Thoracic aorta (tissue), 2 donors: ENCODE results near the gene IQCE. TPM values are rescaled to one million over a fixed set of nuclear protein-coding genes. Genes with fewer than 3 reads are reported as not detected.

Experiments used
- ATAC-seq: fragments of 150-250 bp; one replicate; pipeline ENCODE4 v1.8.0; 2017; ENCODE audit warnings: low read depth; ENCODE audit not compliant: insufficient number of reproducible peaks, low FRiP score
- DNase-seq: peaks from one replicate; pipeline ENCODE4 v3.0.0-alpha.2; 2020; ENCODE audit warnings: low spot score
- H3K27ac ChIP-seq, 2 donors: fragments of 200-600 bp; sonication (generic); 1 replicate in 1 of 2; 2 replicates in 1 of 2; pipeline ENCODE4 v1.5.1; 2016; ENCODE audit warnings: mild to moderate bottlenecking in 2 of 2, moderate library complexity in 2 of 2
- H3K27me3 ChIP-seq: fragments of 200-600 bp; sonication (generic); replicated peaks from 2 replicates; pipeline ENCODE4 v1.6.0; 2016; ENCODE audit warnings: mild to moderate bottlenecking; ENCODE audit not compliant: insufficient read depth
- H3K36me3 ChIP-seq: fragments of 200-600 bp; sonication (generic); one replicate; pipeline ENCODE4 v1.5.1; 2016
- H3K4me1 ChIP-seq, 2 donors: fragments of 200-600 bp; sonication (generic); 1 replicate in 1 of 2; 2 replicates in 1 of 2; pipeline versions ENCODE4 v1.5.1 to v1.6.0; 2016; ENCODE audit warnings: low read depth in 2 of 2, mild to moderate bottlenecking in 1 of 2; ENCODE audit not compliant: control insufficient read depth in 1 of 2
- H3K4me3 ChIP-seq: fragments of 200-600 bp; sonication (generic); 2 replicates; pipeline ENCODE4 v1.5.1; 2016; ENCODE audit warnings: mild to moderate bottlenecking
- H3K9me3 ChIP-seq: fragments of 200-600 bp; sonication (generic); 2 replicates; pipeline ENCODE4 v1.5.1; 2016
- CTCF ChIP-seq: fragments of 200-600 bp; sonication (generic); IDR thresholded peaks from one replicate; pipeline ENCODE4 v1.5.1; 2019; ENCODE audit warnings: antibody characterized with exemption
- total RNA-seq, 2 donors: library from RNA; depleted of rRNA; stranded (reverse); fragments of >200 nt; gene quantifications; one replicate each; pipeline versions ENCODE4 v1.1.0 to v1.2.3, GENCODE V29; 2016

IQCE gene
- total RNA-seq, 2 donors from 2014 or later = 10.6 to 40.1 TPM

DNA sequence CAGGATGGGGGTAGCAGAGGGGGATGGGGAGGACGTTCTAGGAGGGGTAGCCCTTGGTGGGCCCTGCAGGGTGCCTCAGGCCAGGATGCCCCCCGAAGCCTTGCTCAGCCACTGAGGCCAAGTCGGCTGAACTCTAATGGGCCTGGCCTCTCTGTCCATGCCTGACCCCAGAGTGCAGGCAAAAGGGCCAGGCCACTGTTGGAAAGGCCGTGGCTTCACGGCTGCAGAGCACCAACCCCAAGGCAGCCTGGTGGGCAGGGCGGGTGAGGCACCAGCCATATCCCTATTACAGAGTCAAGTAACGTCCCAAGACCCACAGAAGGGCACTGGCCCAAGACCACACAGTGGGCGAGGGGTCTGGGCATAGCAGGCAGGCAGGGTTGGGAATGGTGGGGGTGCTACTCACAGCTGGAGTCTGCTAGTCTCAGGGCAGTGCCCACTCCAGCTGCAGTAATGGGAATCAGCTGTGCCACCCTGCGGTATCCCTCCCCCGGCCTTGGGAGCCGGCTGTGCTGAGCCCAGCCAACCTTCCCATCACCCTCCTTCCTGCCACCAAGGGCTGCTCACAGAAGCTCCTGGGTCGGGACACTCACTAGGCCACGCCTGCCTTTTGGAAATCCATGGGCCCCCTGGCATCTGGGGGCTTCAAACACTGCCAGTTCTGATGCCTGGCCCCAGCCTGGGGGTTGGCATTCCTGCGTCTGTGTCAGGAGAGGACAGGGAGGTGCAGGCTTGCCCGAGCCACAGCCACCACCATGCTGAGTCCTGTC lies 43.2 kb upstream of the IQCE start:
- no peak overlapping the region for H3K27ac ChIP-seq
- H3K27me3 ChIP-seq = no peaks in the 10 kb centered on the region
- H3K36me3 ChIP-seq = no peaks in the 10 kb centered on the region
- DNase-seq (no peak), ATAC-seq (no peak)
- no peaks in the 10 kb centered on the region for H3K9me3 ChIP-seq
- H3K4me3 ChIP-seq = no peak overlapping the region
- no peak for TF ChIP-seq CTCF
- H3K4me1 ChIP-seq = peaks cover 5 to 13% of the 10 kb centered on the region in 2 donors

- H3K27ac ChIP-seq = no peak overlapping the region
- no peaks in the 10 kb centered on the region for H3K27me3 ChIP-seq
- no peaks in the 10 kb centered on the region for H3K36me3 ChIP-seq
- peaks cover 5 to 14% of the 10 kb centered on the region in 2 donors for H3K4me1 ChIP-seq
- no peaks in the 10 kb centered on the region for H3K9me3 ChIP-seq
- DNase-seq (no peak), ATAC-seq (no peak)
- TF ChIP-seq CTCF = no peak
- no peak overlapping the region for H3K4me3 ChIP-seq
These were observed 42.6 kb upstream of the IQCE start for GRCh38 chr7:2516194-2516555.

- H3K27me3 ChIP-seq = no peaks in the 10 kb centered on the region
- H3K4me3 ChIP-seq = no peak overlapping the region
- DNase-seq (no peak), ATAC-seq (no peak)
- no peak overlapping the region for H3K27ac ChIP-seq
- no peaks in the 10 kb centered on the region for H3K9me3 ChIP-seq
- TF ChIP-seq CTCF = no peak
- H3K4me1 ChIP-seq = peaks cover 1 to 14% of the 10 kb centered on the region in 2 donors
- H3K36me3 ChIP-seq = no peaks in the 10 kb centered on the region
These were observed 41.8 kb upstream of the IQCE start for GRCh38 chr7:2517026-2517425.

- TF ChIP-seq CTCF = no peak
- no peaks in the 10 kb centered on the region for H3K9me3 ChIP-seq
- no peak for DNase-seq
- no peaks in the 10 kb centered on the region for H3K27me3 ChIP-seq
- no peak overlapping the region for H3K4me3 ChIP-seq
- no peak overlapping the region for H3K27ac ChIP-seq
- no peak for ATAC-seq
- H3K36me3 ChIP-seq = no peaks in the 10 kb centered on the region
- peaks cover 0 to 18% of the 10 kb centered on the region in 2 donors for H3K4me1 ChIP-seq
These were observed 40.9 kb upstream of the IQCE start for GRCh38 chr7:2517678-2518507.

DNA sequence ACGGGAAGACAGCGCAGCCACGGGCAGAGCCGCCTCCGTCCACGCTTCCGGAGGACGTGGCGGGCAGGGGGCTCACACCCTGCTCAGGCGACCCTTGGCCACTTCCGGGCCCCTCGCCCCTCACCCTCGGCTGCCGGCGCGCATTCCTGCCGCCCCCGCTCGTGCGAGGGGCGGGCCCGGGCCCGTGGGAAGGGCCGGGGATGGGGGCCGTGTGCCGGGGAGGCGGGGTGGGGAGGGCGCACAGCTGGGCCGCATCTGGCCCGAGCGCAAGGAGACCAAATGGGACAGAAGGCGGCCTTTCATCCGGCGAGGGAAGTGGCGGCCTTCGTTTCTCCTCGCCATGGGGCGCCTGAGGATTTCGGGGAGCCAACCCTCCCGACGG lies 40.1 kb upstream of the IQCE start:
- H3K27me3 ChIP-seq = no peaks in the 10 kb centered on the region
- ATAC-seq = no peak
- no peaks in the 10 kb centered on the region for H3K36me3 ChIP-seq
- peaks cover 0 to 26% of the 10 kb centered on the region in 2 donors for H3K4me1 ChIP-seq
- no peaks in the 10 kb centered on the region for H3K9me3 ChIP-seq
- no peak overlapping the region for H3K27ac ChIP-seq
- DNase-seq = no peak
- peak overlapping the region; percentile 68 for H3K4me3 ChIP-seq
- no peak for TF ChIP-seq CTCF
